Measurements from ENCODE around the gene INO80. TPM values are rescaled to one million over a fixed set of nuclear protein-coding genes. Genes with fewer than 3 reads are reported as not detected.
A peak's percentile ranks its signal among the peaks of the same experiment; 100 is the strongest.

Gene INO80
- 10 to 100 TPM; 27.9 to 31.6 (median 28.4) TPM for total RNA-seq

GRCh38 chr15:41116116-41116961 lies at the start of gene INO80:
INO80 (minus strand) TSS chr15:41116280; CDS start chr15:41096310, 19,970 bp downstream.
- DNase-seq (ENCODE audit: low spot score) (peak; percentile 99), ATAC-seq (ENCODE audit: low FRiP score) (peak; percentile 91)
- no peak for TF ChIP-seq CTCF (IDR thresholded peaks at IDR 0.05)

GRCh38 chr15:41161736-41162135 lies 45.7 kb upstream of the INO80 start:
- DNase-seq (ENCODE audit: low spot score) = no peak
- peak; percentile 34 for ATAC-seq (ENCODE audit: low FRiP score)

GRCh38 chr15:41161336-41161735 lies 45.3 kb upstream of the INO80 start:
- ATAC-seq (ENCODE audit: low FRiP score) (peak; percentile 73), DNase-seq (ENCODE audit: low spot score) (no peak)
- no peak for TF ChIP-seq CTCF (IDR thresholded peaks at IDR 0.05)

More at GRCh38 chr15:41161736-41162135, 45.7 kb upstream of the INO80 start:
- TF ChIP-seq CTCF (IDR thresholded peaks at IDR 0.05) = no peak

GRCh38 chr15:41160639-41161315 lies 44.7 kb upstream of the INO80 start:
- peak; percentile 81 for ATAC-seq (ENCODE audit: low FRiP score)
- no peak for DNase-seq (ENCODE audit: low spot score)
- no peak for TF ChIP-seq CTCF (IDR thresholded peaks at IDR 0.05)

GRCh38 chr15:41154412-41154811 lies 38.3 kb upstream of the INO80 start:
- DNase-seq (ENCODE audit: low spot score) (no peak), ATAC-seq (ENCODE audit: low FRiP score) (no peak)
- no peak for TF ChIP-seq CTCF (IDR thresholded peaks at IDR 0.05)

- ATAC-seq (ENCODE audit: low FRiP score) (no peak), DNase-seq (ENCODE audit: low spot score) (no peak)
- no peak for TF ChIP-seq CTCF (IDR thresholded peaks at IDR 0.05)
Measured at GRCh38 chr15:41153733-41154132, 37.7 kb upstream of the INO80 start.
